ENCODE results near the gene LCK. TPM values are rescaled to one million over a fixed set of nuclear protein-coding genes. Genes with fewer than 3 reads are reported as not detected.

The LCK gene
- total and polyA plus RNA-seq, 9 of the 15 experiments (the other 6 are each of a cell fraction or from before 2014, with no cell fraction given) = 0.04 to 0.47 (median 0.13) TPM; not detected in 6

DNA sequence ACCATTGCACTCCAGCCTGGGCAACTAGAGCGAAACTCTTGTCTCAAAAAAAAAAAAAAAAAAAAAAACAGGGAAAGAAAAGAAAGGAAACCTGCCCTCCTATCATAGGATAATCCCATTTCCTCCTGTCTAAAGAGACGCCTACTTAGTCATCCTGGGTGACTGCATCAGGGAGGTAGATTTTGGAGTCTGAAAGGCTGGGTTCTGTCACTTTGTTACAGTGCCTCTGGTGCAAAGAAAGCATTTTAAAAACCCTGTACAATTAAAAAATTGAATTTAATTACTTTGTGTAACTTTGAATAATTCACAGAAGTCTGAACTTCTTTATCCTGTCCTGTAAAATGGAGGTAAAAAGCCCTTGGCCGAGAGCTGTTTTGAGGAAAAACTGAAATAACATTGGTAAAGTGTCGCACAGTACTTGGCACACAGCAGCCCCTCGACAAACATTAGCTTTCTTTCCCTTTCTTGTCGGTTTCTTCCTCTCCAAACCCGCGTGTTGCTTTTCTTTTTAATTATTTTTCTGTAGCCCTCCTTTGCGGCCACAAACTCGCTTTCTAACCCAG lies 40.2 kb downstream of the LCK start (continued):
- TF ChIP-seq, protein P1, sequence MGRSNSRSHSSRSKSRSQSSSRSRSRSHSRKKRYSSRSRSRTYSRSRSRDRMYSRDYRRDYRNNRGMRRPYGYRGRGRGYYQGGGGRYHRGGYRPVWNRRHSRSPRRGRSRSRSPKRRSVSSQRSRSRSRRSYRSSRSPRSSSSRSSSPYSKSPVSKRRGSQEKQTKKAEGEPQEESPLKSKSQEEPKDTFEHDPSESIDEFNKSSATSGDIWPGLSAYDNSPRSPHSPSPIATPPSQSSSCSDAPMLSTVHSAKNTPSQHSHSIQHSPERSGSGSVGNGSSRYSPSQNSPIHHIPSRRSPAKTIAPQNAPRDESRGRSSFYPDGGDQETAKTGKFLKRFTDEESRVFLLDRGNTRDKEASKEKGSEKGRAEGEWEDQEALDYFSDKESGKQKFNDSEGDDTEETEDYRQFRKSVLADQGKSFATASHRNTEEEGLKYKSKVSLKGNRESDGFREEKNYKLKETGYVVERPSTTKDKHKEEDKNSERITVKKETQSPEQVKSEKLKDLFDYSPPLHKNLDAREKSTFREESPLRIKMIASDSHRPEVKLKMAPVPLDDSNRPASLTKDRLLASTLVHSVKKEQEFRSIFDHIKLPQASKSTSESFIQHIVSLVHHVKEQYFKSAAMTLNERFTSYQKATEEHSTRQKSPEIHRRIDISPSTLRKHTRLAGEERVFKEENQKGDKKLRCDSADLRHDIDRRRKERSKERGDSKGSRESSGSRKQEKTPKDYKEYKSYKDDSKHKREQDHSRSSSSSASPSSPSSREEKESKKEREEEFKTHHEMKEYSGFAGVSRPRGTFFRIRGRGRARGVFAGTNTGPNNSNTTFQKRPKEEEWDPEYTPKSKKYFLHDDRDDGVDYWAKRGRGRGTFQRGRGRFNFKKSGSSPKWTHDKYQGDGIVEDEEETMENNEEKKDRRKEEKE (IDR thresholded peaks at IDR 0.05; ENCODE audit: borderline replicate concordance in 1 of 2, control insufficient read depth in 1 of 2, low read depth in 2 of 2, low read length in 1 of 2) = no peak
- no peak for TF ChIP-seq POLR2G (IDR thresholded peaks at IDR 0.05; ENCODE audit: low read depth, low read length)
- no peak for TF ChIP-seq MTF1 (CRISPR knock-in tag; IDR thresholded peaks at IDR 0.05; ENCODE audit: borderline replicate concordance)
- TF ChIP-seq ILK (tag; IDR thresholded peaks at IDR 0.05; ENCODE audit: borderline replicate concordance, low read depth) = no peak
- no peak for TF ChIP-seq RBM25 (IDR thresholded peaks at IDR 0.05; ENCODE audit: low read depth, low read length, severe bottlenecking)
- no peak for TF ChIP-seq ZNF77 (CRISPR knock-in tag; IDR thresholded peaks at IDR 0.05)
- TF ChIP-seq ZNF551 (CRISPR knock-in tag; IDR thresholded peaks at IDR 0.05) = no peak
- TF ChIP-seq ADNP (tag; IDR thresholded peaks at IDR 0.05) = peak; percentile 34; the same call in 1 of the 2 replicates
- TF ChIP-seq, protein P2, sequence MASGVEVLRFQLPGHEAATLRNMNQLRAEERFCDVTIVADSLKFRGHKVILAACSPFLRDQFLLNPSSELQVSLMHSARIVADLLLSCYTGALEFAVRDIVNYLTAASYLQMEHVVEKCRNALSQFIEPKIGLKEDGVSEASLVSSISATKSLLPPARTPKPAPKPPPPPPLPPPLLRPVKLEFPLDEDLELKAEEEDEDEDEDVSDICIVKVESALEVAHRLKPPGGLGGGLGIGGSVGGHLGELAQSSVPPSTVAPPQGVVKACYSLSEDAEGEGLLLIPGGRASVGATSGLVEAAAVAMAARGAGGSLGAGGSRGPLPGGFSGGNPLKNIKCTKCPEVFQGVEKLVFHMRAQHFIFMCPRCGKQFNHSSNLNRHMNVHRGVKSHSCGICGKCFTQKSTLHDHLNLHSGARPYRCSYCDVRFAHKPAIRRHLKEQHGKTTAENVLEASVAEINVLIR (CRISPR knock-in tag; IDR thresholded peaks at IDR 0.05) = no peak
- TF ChIP-seq BACH1 (tag; IDR thresholded peaks at IDR 0.05) = 0 out of 2 replicates have a peak, but pooled peaks have one; percentile 44
- TF ChIP-seq TCF7 (IDR thresholded peaks at IDR 0.05; ENCODE audit: borderline replicate concordance) = no peak; the same call in 1 of the 2 replicates
- no peak; the same call in 1 of the 2 replicates for TF ChIP-seq TAF7 (tag; IDR thresholded peaks at IDR 0.05)
- no peak for TF ChIP-seq PHB (CRISPR knock-in tag; IDR thresholded peaks at IDR 0.05)
- TF ChIP-seq, protein P3, sequence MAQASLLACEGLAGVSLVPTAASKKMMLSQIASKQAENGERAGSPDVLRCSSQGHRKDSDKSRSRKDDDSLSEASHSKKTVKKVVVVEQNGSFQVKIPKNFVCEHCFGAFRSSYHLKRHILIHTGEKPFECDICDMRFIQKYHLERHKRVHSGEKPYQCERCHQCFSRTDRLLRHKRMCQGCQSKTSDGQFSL (CRISPR knock-in tag; IDR thresholded peaks at IDR 0.05) = no peak
- TF ChIP-seq, protein P3 (tag; IDR thresholded peaks at IDR 0.05) = no peak
- TF ChIP-seq, protein P4, sequence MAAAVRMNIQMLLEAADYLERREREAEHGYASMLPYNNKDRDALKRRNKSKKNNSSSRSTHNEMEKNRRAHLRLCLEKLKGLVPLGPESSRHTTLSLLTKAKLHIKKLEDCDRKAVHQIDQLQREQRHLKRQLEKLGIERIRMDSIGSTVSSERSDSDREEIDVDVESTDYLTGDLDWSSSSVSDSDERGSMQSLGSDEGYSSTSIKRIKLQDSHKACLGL (CRISPR knock-in tag; IDR thresholded peaks at IDR 0.05; ENCODE audit: borderline replicate concordance, poor library complexity, severe bottlenecking) = no peak
- TF ChIP-seq ZNF431 (CRISPR knock-in tag; IDR thresholded peaks at IDR 0.05) = 0 out of 2 replicates have a peak, but pooled peaks have one; percentile 6
- peak; percentile 17; the same call in 1 of the 2 replicates for TF ChIP-seq NR2F6 (CRISPR knock-in tag; IDR thresholded peaks at IDR 0.05)
- no peak for TF ChIP-seq BDP1 (IDR thresholded peaks at IDR 0.05; ENCODE audit: insufficient read depth, insufficient read length)
- TF ChIP-seq GTF2F1 (IDR thresholded peaks at IDR 0.05; ENCODE audit: low read depth, low read length) = 0 out of 2 replicates have a peak, but pooled peaks have one; percentile 7
- no peak for TF ChIP-seq ZNF584 (CRISPR knock-in tag; IDR thresholded peaks at IDR 0.05; ENCODE audit: low read depth)
- TF ChIP-seq KHSRP (IDR thresholded peaks at IDR 0.05) = no peak
- TF ChIP-seq, protein P5, sequence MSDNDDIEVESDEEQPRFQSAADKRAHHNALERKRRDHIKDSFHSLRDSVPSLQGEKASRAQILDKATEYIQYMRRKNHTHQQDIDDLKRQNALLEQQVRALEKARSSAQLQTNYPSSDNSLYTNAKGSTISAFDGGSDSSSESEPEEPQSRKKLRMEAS (CRISPR knock-in tag; IDR thresholded peaks at IDR 0.05) = no peak

All from K562 (cell line).